Liver (tissue), 9 donors: ENCODE measurements around the gene MS4A5. TPM values are rescaled to one million over a fixed set of nuclear protein-coding genes. Genes with fewer than 3 reads are reported as not detected.

Experiments
- DNase-seq: peaks from one replicate; pipeline ENCODE4 v3.0.0-alpha.2; 2017; ENCODE audit warnings: low spot score
- H3K27ac ChIP-seq, 2 donors: one replicate each; pipeline ENCODE4 v1.7.0; 2013; ENCODE audit warnings: inconsistent platforms in 2 of 2, low read length in 2 of 2, control low read depth in 1 of 2, low read depth in 1 of 2, mild to moderate bottlenecking in 1 of 2
- H3K27me3 ChIP-seq, 4 donors: one replicate each; pipeline versions ENCODE4 v1.6.1 to v1.7.0; 2013; ENCODE audit warnings: low read length in 3 of 4, inconsistent platforms in 1 of 4, mild to moderate bottlenecking in 1 of 4, moderate library complexity in 1 of 4; ENCODE audit not compliant: control insufficient read depth in 4 of 4, insufficient read depth in 4 of 4
- H3K36me3 ChIP-seq, 4 donors: one replicate each; pipeline versions ENCODE4 v1.6.1 to v1.7.0; 2013; ENCODE audit warnings: low read length in 3 of 4, mild to moderate bottlenecking in 3 of 4, low read depth in 1 of 4, moderate library complexity in 1 of 4; ENCODE audit not compliant: control insufficient read depth in 4 of 4, insufficient read depth in 3 of 4
- H3K4me1 ChIP-seq, 4 donors: one replicate each; pipeline versions ENCODE4 v1.6.1 to v1.7.0; 2013; ENCODE audit warnings: low read length in 3 of 4, mild to moderate bottlenecking in 3 of 4, moderate library complexity in 1 of 4; ENCODE audit not compliant: control insufficient read depth in 4 of 4, insufficient read depth in 4 of 4
- H3K4me3 ChIP-seq, 3 donors: one replicate each; pipeline versions ENCODE4 v1.6.1 to v1.7.0; 2013; ENCODE audit warnings: low read length in 3 of 3, control low read depth in 1 of 3, low read depth in 1 of 3, mild to moderate bottlenecking in 1 of 3
- H3K9ac ChIP-seq, 2 donors: one replicate each; pipeline ENCODE4 v1.7.0; 2013; ENCODE audit warnings: low read length in 2 of 2, mild to moderate bottlenecking in 2 of 2, moderate library complexity in 2 of 2, control low read depth in 1 of 2, low read depth in 1 of 2
- H3K9me3 ChIP-seq, 4 donors: one replicate each; pipeline versions ENCODE4 v1.6.1 to v1.7.0; 2013; ENCODE audit warnings: low read length in 3 of 4; ENCODE audit not compliant: control insufficient read depth in 4 of 4
- EGR1 ChIP-seq, 2 donors: IDR thresholded peaks; 2 replicates each; pipeline ENCODE4 v1.6.1; 2016 to 2018; ENCODE audit warnings: antibody characterized with exemption in 2 of 2, low read depth in 2 of 2
- FOXA1 ChIP-seq: IDR thresholded peaks from 2 replicates; pipeline ENCODE4 v1.6.1; 2016; ENCODE audit warnings: antibody characterized with exemption
- FOXA2 ChIP-seq: IDR thresholded peaks from 2 replicates; pipeline ENCODE4 v1.6.1; 2016; ENCODE audit warnings: antibody characterized with exemption
- GABPA ChIP-seq, 2 donors: IDR thresholded peaks in 1 of 2; conservative IDR thresholded peaks in 1 of 2; 2 replicates each; pipeline ENCODE4 v1.6.1; 2016; ENCODE audit warnings: antibody characterized with exemption in 2 of 2, mild to moderate bottlenecking in 1 of 2, moderate library complexity in 1 of 2
- HNF4A ChIP-seq, 2 donors: conservative IDR thresholded peaks; 2 replicates each; pipeline ENCODE4 v1.6.1; 2016; ENCODE audit warnings: antibody characterized with exemption in 2 of 2, mild to moderate bottlenecking in 2 of 2
- HNF4G ChIP-seq: IDR thresholded peaks from 2 replicates; pipeline ENCODE4 v1.6.1; 2016; ENCODE audit warnings: antibody characterized with exemption
- JUND ChIP-seq, 2 donors: IDR thresholded peaks; 2 replicates each; pipeline ENCODE4 v1.6.1; 2016; ENCODE audit warnings: antibody characterized with exemption in 2 of 2
- NR2F2 ChIP-seq: IDR thresholded peaks from 2 replicates; pipeline ENCODE4 v1.6.1; 2016; ENCODE audit warnings: antibody characterized with exemption
- RAD21 ChIP-seq, 2 donors: IDR thresholded peaks; 2 replicates each; pipeline ENCODE4 v1.6.1; 2016; ENCODE audit warnings: antibody characterized with exemption in 2 of 2, mild to moderate bottlenecking in 2 of 2
- RXRA ChIP-seq, 2 donors: IDR thresholded peaks; 2 replicates each; pipeline ENCODE4 v1.6.1; 2017 to 2018; ENCODE audit warnings: antibody characterized with exemption in 2 of 2, mild to moderate bottlenecking in 1 of 2
- SP1 ChIP-seq: IDR thresholded peaks from 2 replicates; pipeline ENCODE4 v1.6.1; 2018; ENCODE audit warnings: antibody characterized with exemption, mild to moderate bottlenecking
- TAF1 ChIP-seq: conservative IDR thresholded peaks from 2 replicates; pipeline ENCODE4 v1.6.1; 2016; ENCODE audit warnings: antibody characterized with exemption, mild to moderate bottlenecking
- YY1 ChIP-seq: IDR thresholded peaks from 2 replicates; pipeline ENCODE4 v1.6.1; 2016; ENCODE audit warnings: antibody characterized with exemption, mild to moderate bottlenecking
- ZBTB33 ChIP-seq: IDR thresholded peaks from 2 replicates; pipeline ENCODE4 v1.6.1; 2016; ENCODE audit warnings: antibody characterized with exemption
- WGBS: extraction: QIAGEN DNeasy Blood & Tissue Kit; methylation state at CpG from one replicate; pipeline ENCODE4 v1.1.7; 2013; 5-methylcytosine and 5-hydroxymethylcytosine counted together
- polyA plus RNA-seq, 2 donors: library from polyadenylated mRNA; stranded (reverse) in 1 of 2; unstranded in 1 of 2; fragments of 200-250 nt in 1 of 2; fragments of >200 nt in 1 of 2; fragmentation: Nextera tagmentation in 1 of 2; extraction: Ambion mirVana in 1 of 2; gene quantifications; one replicate each; pipeline versions ENCODE4 v1.2.1 to v1.2.3, GENCODE V29; 2013 to 2015
- total RNA-seq, 2 donors: library from RNA; depleted of rRNA; stranded (reverse); fragments of >200 nt; gene quantifications; one replicate each; pipeline ENCODE4 v1.2.3, GENCODE V29; 2014
- TF ChIP-seq, protein P1 (sequence below): IDR thresholded peaks from 2 replicates; pipeline ENCODE4 v1.6.1; 2016; ENCODE audit warnings: antibody characterized with exemption
- TF ChIP-seq, protein P2 (sequence below): fragments of 150-350 bp; IDR thresholded peaks from 2 replicates; pipeline ENCODE4 v1.5.1; 2017; ENCODE audit warnings: improper control_type of control experiment, low read depth, low read length; ENCODE audit not compliant: missing input control
- TF ChIP-seq, protein P3 (sequence below): IDR thresholded peaks from 2 replicates; pipeline ENCODE4 v1.6.1; 2016; ENCODE audit warnings: antibody characterized with exemption, mild to moderate bottlenecking
- TF ChIP-seq, protein P4 (sequence below): IDR thresholded peaks from 2 replicates; pipeline ENCODE4 v1.6.1; 2016; ENCODE audit warnings: antibody characterized with exemption
- donor health status: healthy.
- donor health status: healthy.
- donor health status: healthy.
- donor health status: healthy.
- donor health status: healthy.

MS4A5 gene
- total and polyA plus RNA-seq, 4 donors = not detected

- TF ChIP-seq SP1 = no peak
- no peak for TF ChIP-seq RXRA (IDR thresholded peaks at IDR 0.05)
- no peak for TF ChIP-seq YY1
- no peak for TF ChIP-seq HNF4A (conservative IDR thresholded peaks at IDR 0.05)
- no peak for TF ChIP-seq EGR1 (IDR thresholded peaks at IDR 0.05; ENCODE audit: low read depth in 2 of 2)
- no peak for TF ChIP-seq RAD21 (IDR thresholded peaks at IDR 0.05)
- Histone ChIP-seq H3K27me3 (no peaks in the 10 kb centered on the region), H3K9me3 (no peaks in the 10 kb centered on the region), H3K9ac (no peak overlapping the region), H3K4me3 (no peak overlapping the region), H3K4me1 (no peaks in the 10 kb centered on the region), H3K36me3 (no peaks in the 10 kb centered on the region), H3K27ac (no peak overlapping the region)
- no peak for DNase-seq
- 60% methylated on average over 2 of the region's 2 CpGs for WGBS
These were observed 40.4 kb downstream of the MS4A5 start for GRCh38 chr11:60469723-60470122.

- no peak overlapping the region for H3K4me3 ChIP-seq
- H3K27me3 ChIP-seq = no peaks in the 10 kb centered on the region
- H3K27ac ChIP-seq = no peak overlapping the region
- TF ChIP-seq, protein P1, sequence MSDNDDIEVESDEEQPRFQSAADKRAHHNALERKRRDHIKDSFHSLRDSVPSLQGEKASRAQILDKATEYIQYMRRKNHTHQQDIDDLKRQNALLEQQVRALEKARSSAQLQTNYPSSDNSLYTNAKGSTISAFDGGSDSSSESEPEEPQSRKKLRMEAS = no peak
- TF ChIP-seq SP1 (no peak), NR2F2 (no peak), GABPA (IDR thresholded peaks at IDR 0.05 in 1 of 2, conservative IDR thresholded peaks at IDR 0.05 in 1 of 2) (no peak), RXRA (IDR thresholded peaks at IDR 0.05) (no peak), RAD21 (IDR thresholded peaks at IDR 0.05) (no peak), HNF4A (conservative IDR thresholded peaks at IDR 0.05) (no peak), JUND (IDR thresholded peaks at IDR 0.05) (no peak), FOXA2 (no peak), FOXA1 (no peak), EGR1 (IDR thresholded peaks at IDR 0.05; ENCODE audit: low read depth in 2 of 2) (no peak), ZBTB33 (no peak), HNF4G (no peak), TAF1 (no peak), YY1 (no peak)
- TF ChIP-seq, protein P2, sequence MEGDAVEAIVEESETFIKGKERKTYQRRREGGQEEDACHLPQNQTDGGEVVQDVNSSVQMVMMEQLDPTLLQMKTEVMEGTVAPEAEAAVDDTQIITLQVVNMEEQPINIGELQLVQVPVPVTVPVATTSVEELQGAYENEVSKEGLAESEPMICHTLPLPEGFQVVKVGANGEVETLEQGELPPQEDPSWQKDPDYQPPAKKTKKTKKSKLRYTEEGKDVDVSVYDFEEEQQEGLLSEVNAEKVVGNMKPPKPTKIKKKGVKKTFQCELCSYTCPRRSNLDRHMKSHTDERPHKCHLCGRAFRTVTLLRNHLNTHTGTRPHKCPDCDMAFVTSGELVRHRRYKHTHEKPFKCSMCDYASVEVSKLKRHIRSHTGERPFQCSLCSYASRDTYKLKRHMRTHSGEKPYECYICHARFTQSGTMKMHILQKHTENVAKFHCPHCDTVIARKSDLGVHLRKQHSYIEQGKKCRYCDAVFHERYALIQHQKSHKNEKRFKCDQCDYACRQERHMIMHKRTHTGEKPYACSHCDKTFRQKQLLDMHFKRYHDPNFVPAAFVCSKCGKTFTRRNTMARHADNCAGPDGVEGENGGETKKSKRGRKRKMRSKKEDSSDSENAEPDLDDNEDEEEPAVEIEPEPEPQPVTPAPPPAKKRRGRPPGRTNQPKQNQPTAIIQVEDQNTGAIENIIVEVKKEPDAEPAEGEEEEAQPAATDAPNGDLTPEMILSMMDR = no peak
- TF ChIP-seq, protein P3, sequence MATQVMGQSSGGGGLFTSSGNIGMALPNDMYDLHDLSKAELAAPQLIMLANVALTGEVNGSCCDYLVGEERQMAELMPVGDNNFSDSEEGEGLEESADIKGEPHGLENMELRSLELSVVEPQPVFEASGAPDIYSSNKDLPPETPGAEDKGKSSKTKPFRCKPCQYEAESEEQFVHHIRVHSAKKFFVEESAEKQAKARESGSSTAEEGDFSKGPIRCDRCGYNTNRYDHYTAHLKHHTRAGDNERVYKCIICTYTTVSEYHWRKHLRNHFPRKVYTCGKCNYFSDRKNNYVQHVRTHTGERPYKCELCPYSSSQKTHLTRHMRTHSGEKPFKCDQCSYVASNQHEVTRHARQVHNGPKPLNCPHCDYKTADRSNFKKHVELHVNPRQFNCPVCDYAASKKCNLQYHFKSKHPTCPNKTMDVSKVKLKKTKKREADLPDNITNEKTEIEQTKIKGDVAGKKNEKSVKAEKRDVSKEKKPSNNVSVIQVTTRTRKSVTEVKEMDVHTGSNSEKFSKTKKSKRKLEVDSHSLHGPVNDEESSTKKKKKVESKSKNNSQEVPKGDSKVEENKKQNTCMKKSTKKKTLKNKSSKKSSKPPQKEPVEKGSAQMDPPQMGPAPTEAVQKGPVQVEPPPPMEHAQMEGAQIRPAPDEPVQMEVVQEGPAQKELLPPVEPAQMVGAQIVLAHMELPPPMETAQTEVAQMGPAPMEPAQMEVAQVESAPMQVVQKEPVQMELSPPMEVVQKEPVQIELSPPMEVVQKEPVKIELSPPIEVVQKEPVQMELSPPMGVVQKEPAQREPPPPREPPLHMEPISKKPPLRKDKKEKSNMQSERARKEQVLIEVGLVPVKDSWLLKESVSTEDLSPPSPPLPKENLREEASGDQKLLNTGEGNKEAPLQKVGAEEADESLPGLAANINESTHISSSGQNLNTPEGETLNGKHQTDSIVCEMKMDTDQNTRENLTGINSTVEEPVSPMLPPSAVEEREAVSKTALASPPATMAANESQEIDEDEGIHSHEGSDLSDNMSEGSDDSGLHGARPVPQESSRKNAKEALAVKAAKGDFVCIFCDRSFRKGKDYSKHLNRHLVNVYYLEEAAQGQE = no peak
- TF ChIP-seq, protein P4, sequence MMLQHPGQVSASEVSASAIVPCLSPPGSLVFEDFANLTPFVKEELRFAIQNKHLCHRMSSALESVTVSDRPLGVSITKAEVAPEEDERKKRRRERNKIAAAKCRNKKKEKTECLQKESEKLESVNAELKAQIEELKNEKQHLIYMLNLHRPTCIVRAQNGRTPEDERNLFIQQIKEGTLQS = no peak
- H3K36me3 ChIP-seq = no peaks in the 10 kb centered on the region
- H3K4me1 ChIP-seq = no peaks in the 10 kb centered on the region
- DNase-seq = no peak
- no peak overlapping the region for H3K9ac ChIP-seq
- WGBS = 52% methylated on average over 6 of the region's 6 CpGs
- H3K9me3 ChIP-seq = no peaks in the 10 kb centered on the region
These were observed 47.7 kb downstream of the MS4A5 start for GRCh38 chr11:60477035-60477445.
